ENCODE data around the gene PRDM10.

DNA sequence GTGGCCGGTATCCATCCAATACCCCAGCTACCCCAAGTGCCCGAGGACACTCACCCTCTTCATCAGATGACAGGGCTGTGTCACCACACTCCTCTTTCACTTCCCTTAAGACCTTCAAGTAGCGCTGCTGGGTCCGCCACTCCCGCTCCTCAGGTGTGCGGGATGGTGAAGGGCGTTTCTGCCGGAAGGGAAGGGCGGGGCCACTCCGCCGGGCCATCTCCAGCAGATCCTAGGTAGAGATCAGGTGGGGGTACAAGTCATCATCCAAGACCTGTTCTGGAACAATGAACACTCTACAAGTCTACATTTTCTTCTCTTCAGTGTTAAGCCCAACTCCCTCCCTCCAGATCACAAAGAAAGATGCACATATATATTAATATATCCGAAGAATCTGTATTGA lies 117.3 kb downstream of the PRDM10 start:
- TF ChIP-seq EP300 (IDR thresholded peaks at IDR 0.05; ENCODE audit: borderline replicate concordance in 1 of 2, control insufficient read depth in 1 of 2, low read depth in 2 of 2, low read length in 2 of 2) (no peak), MXI1 (IDR thresholded peaks at IDR 0.05; ENCODE audit: low read depth, low read length) (no peak), HDAC2 (IDR thresholded peaks at IDR 0.05) (no peak), RAD21 (IDR thresholded peaks at IDR 0.05; ENCODE audit: insufficient read depth, low read depth, low read length) (no peak), EZH2 (IDR thresholded peaks at IDR 0.05; ENCODE audit: borderline replicate concordance, control insufficient read depth, low read depth, low read length) (no peak)
- TF ChIP-seq, protein P1, sequence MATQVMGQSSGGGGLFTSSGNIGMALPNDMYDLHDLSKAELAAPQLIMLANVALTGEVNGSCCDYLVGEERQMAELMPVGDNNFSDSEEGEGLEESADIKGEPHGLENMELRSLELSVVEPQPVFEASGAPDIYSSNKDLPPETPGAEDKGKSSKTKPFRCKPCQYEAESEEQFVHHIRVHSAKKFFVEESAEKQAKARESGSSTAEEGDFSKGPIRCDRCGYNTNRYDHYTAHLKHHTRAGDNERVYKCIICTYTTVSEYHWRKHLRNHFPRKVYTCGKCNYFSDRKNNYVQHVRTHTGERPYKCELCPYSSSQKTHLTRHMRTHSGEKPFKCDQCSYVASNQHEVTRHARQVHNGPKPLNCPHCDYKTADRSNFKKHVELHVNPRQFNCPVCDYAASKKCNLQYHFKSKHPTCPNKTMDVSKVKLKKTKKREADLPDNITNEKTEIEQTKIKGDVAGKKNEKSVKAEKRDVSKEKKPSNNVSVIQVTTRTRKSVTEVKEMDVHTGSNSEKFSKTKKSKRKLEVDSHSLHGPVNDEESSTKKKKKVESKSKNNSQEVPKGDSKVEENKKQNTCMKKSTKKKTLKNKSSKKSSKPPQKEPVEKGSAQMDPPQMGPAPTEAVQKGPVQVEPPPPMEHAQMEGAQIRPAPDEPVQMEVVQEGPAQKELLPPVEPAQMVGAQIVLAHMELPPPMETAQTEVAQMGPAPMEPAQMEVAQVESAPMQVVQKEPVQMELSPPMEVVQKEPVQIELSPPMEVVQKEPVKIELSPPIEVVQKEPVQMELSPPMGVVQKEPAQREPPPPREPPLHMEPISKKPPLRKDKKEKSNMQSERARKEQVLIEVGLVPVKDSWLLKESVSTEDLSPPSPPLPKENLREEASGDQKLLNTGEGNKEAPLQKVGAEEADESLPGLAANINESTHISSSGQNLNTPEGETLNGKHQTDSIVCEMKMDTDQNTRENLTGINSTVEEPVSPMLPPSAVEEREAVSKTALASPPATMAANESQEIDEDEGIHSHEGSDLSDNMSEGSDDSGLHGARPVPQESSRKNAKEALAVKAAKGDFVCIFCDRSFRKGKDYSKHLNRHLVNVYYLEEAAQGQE (IDR thresholded peaks at IDR 0.05; ENCODE audit: low read depth, low read length) = no peak
- TF ChIP-seq, protein P2, sequence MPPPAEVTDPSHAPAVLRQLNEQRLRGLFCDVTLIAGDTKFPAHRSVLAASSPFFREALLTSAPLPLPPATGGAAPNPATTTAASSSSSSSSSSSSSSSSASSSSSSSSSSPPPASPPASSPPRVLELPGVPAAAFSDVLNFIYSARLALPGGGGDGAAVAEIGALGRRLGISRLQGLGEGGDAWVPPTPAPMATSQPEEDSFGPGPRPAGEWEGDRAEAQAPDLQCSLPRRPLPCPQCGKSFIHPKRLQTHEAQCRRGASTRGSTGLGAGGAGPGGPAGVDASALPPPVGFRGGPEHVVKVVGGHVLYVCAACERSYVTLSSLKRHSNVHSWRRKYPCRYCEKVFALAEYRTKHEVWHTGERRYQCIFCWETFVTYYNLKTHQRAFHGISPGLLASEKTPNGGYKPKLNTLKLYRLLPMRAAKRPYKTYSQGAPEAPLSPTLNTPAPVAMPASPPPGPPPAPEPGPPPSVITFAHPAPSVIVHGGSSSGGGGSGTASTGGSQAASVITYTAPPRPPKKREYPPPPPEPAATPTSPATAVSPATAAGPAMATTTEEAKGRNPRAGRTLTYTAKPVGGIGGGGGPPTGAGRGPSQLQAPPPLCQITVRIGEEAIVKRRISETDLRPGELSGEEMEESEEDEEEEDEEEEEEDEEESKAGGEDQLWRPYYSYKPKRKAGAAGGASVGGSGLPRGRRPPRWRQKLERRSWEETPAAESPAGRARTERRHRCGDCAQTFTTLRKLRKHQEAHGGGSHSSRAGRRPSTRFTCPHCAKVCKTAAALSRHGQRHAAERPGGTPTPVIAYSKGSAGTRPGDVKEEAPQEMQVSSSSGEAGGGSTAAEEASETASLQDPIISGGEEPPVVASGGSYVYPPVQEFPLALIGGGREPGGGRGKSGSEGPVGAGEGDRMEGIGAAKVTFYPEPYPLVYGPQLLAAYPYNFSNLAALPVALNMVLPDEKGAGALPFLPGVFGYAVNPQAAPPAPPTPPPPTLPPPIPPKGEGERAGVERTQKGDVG (CRISPR knock-in tag; IDR thresholded peaks at IDR 0.05) = no peak

All from GM12878 (cell line).